ENCODE data around the gene TMEM219. TPM values are rescaled to one million over a fixed set of nuclear protein-coding genes. Genes with fewer than 3 reads are reported as not detected.
"Not testable (repeated sequence)": the region's sequence is repeated elsewhere in the genome, so short reads cannot be mapped to it uniquely, and the experiment has no call there.

Gene TMEM219
- total RNA-seq, 2 experiments from 2014 or later = 57.8 to 61.0 TPM

DNA sequence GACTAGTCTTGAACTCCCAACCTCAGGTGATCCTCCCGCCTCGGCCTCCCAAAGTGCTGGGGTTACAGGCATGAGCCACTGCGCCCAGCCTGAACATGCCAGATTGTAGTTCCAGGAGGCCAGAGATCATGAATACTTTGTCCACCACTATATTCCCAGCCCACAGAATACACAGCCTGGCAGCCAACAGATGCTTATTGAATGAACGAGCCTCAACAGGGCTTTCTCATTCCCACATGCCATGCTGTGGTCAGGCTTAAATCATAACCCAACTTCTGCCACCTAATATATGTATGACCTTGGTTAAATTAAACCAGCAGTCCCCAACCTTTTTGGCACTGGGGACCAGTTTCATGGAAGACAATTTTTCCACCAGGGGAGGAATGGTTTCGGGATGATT is 3.1 kb upstream of the TMEM219 start:
- Mint-ChIP-seq H3K4me3 (no peak overlapping the region), H3K9me3 (ENCODE audit: insufficient read depth) (no peaks in the 10 kb centered on the region), H3K4me1 (ENCODE audit: low read depth) (peaks cover 20% of the 10 kb centered on the region), H3K27me3 (ENCODE audit: low read depth) (peaks cover 3% of the 10 kb centered on the region), H3K27ac (no peak overlapping the region), H3K36me3 (ENCODE audit: low read depth) (peaks cover 4% of the 10 kb centered on the region)
- POLR2A ChIA-PET = interaction anchor here (0.6 kb wide), 1 partner anchor 15 kb away, joined by 3 read pairs; the partner anchor contains the start of gene TAOK2
- DNase-seq (no peak), ATAC-seq (no peak)
- CTCF ChIA-PET = no interaction called here

DNA sequence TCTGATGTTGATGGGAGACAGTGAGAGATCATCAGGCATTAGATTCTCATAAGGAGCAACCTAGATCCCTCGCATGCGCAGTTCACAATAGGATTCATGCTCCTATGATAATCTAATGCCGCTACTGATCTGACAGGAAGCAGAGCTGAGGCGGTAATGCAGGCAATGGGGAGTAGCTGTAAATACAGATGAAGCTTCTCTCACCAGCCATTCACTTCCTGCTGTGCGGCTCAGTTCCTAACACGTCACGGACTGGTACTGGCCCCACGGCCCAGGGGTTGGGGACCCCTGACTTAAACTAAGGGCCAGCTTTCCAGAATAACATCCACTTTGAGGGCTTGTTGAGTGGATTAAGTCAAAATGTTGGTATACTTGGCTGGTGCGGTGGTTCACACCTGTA is 2.6 kb upstream of the TMEM219 start:
- ChIA-PET CTCF (no interaction called here), POLR2A (interaction anchor here (0.6 kb wide), 1 partner anchor 14 kb away, joined by 3 read pairs; the partner anchor contains the start of gene TAOK2)
- DNase-seq (no peak), ATAC-seq (no peak)
- Mint-ChIP-seq H3K4me1 (ENCODE audit: low read depth) (peaks cover 20% of the 10 kb centered on the region), H3K27ac (no peak overlapping the region), H3K9me3 (ENCODE audit: insufficient read depth) (no peaks in the 10 kb centered on the region), H3K27me3 (ENCODE audit: low read depth) (peaks cover 3% of the 10 kb centered on the region), H3K36me3 (ENCODE audit: low read depth) (peaks cover 4% of the 10 kb centered on the region), H3K4me3 (no peak overlapping the region)

DNA sequence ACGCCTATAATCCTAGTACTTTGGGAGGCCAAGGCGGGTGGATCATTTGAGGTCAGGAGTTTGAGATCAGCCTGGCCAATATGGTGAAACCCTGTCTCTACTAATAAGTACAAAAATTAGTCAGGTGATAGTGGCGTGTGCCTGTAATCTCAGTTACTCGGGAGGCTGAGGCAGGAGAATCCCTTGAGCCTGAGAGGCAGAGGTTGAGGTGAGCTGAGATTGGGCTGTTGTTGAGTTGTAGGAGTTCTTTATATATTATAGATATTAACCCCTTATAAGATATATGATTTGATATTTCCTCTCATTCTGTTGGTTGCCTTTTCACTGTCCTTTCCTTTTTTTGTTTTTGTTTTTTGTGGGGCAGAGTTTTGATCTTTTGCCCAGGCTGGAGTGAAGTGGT is 2.1 kb upstream of the TMEM219 start:
- H3K4me3 Mint-ChIP-seq, POLR2A ChIA-PET: not testable (repeated sequence)

DNA sequence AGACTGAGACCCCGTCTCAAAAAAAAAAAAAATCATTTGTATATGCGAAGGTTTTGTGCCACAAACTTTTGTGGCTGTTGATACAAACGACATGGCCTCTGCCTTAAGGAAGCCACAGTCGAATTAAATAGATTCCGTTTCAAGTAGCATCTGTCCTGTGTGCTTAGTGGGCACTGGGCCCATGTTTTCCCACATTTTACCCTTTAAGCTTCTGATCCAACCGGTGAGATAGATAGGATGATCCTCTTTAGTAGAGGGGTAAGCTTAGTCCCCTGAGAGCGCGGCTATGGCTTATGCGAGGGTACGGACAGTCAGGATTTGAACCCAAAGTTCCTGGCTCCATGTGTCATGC is 776 bp upstream of the TMEM219 start:
- Mint-ChIP-seq H3K4me1 (ENCODE audit: low read depth) (peaks cover 20% of the 10 kb centered on the region), H3K27me3 (ENCODE audit: low read depth) (no peaks in the 10 kb centered on the region), H3K4me3 (peak overlapping the region; percentile 82), H3K36me3 (ENCODE audit: low read depth) (peaks cover 8% of the 10 kb centered on the region), H3K9me3 (ENCODE audit: insufficient read depth) (no peaks in the 10 kb centered on the region), H3K27ac (peak overlapping the region; percentile 83)
- ATAC-seq = no peak
- CTCF ChIA-PET = interaction anchor here (1.0 to 3.7 kb wide), 11 partner anchors 9 to 113 kb away, joined by 3 to 41 read pairs (median 4); partner anchors contain the start of genes KCTD13 and TAOK2
- no peak for DNase-seq
- POLR2A ChIA-PET = interaction anchor here (1.0 to 3.2 kb wide), 10 partner anchors 11 to 261 kb away, joined by 3 to 42 read pairs (median 4); partner anchors contain the start of genes HIRIP3, INO80E, KCTD13 and TAOK2

More for the DNA sequence above, 2.1 kb upstream of the TMEM219 start:
- H3K27me3 Mint-ChIP-seq (ENCODE audit: low read depth); H3K9me3 Mint-ChIP-seq (ENCODE audit: insufficient read depth); H3K27ac Mint-ChIP-seq; CTCF ChIA-PET; H3K36me3 Mint-ChIP-seq (ENCODE audit: low read depth); ATAC-seq; DNase-seq: not testable (repeated sequence)
- H3K4me1 Mint-ChIP-seq (ENCODE audit: low read depth) = peaks cover 20% of the 10 kb centered on the region

DNA sequence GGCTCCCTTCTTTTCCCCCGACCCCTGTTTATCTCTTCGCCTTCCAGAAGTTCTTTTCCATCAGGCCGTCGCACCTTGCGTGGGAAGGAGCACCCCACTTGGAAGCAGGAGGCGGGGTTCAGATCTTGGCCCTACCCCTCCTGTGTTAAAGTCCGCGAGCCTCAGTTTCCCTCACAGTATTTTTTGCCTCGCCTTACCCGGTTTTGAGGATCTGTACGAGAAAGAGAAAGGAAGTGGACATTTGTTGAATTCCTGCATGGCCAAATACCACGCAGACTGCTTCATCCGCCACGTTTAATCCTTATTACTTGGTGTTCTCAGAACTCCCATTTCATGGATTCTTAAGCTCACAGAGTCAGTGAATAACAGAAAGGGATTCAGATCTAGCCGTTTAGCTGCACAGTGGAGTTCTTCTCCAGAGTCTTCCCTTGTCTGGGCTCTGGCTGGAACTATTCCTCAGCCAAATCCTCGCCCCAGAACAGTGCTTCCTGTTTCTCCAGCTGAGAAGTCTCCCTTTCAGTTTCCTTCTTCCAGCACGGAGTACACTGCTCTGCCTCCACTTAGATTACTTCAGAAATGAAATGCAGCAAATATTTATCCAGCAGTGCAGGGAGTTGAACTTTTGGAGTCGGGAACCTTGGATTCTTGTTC is 590 bp downstream of the TMEM219 start:
- peak overlapping the region; percentile 84 for H3K27ac Mint-ChIP-seq
- ChIA-PET CTCF (interaction anchor here (0.8 to 3.7 kb wide), 11 partner anchors 12 to 114 kb away, joined by 3 to 41 read pairs (median 4); partner anchors contain the start of genes KCTD13 and TAOK2), POLR2A (interaction anchor here (0.6 to 3.2 kb wide), 8 partner anchors 11 to 231 kb away, joined by 3 to 42 read pairs (median 4); partner anchors contain the start of genes HIRIP3, INO80E, KCTD13 and KIF22)
- DNase-seq (no peak), ATAC-seq (no peak)
- no peaks in the 10 kb centered on the region for H3K27me3 Mint-ChIP-seq (ENCODE audit: low read depth)
- H3K4me3 Mint-ChIP-seq = peak overlapping the region; percentile 82
- peaks cover 9% of the 10 kb centered on the region for H3K36me3 Mint-ChIP-seq (ENCODE audit: low read depth)
- H3K4me1 Mint-ChIP-seq (ENCODE audit: low read depth) = peaks cover 20% of the 10 kb centered on the region
- H3K9me3 Mint-ChIP-seq (ENCODE audit: insufficient read depth) = no peaks in the 10 kb centered on the region

DNA sequence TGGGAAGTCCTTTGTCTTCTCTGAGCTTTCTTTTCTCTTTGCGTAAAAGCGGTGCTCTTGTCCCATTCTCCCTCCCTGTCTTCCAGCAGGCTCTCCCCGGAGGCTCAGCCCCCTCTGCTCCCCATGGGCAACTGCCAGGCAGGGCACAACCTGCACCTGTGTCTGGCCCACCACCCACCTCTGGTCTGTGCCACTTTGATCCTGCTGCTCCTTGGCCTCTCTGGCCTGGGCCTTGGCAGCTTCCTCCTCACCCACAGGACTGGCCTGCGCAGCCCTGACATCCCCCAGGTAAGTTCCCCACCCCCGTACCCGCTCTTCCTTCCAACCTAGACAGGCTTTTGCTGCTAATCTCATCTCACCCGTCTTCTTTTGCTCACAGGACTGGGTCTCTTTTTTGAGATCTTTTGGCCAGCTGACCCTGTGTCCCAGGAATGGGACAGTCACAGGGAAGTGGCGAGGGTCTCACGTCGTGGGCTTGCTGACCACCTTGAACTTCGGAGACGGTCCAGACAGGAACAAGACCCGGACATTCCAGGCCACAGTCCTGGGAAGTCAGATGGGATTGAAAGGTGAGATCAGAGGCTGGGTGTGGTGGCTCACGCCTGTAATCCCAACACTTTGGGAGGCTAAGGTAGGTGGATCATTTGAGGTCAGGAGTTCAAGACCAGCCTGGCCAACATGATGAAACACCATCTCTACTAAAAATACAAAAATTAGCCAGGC is 1.3 kb downstream of the TMEM219 start:
- H3K27ac Mint-ChIP-seq = peak overlapping the region; percentile 84
- CTCF ChIA-PET = interaction anchor here (0.8 to 3.7 kb wide), 3 partner anchors 11 to 115 kb away, joined by 3 to 41 read pairs (median 16); partner anchors contain the start of genes KCTD13 and TAOK2

DNA sequence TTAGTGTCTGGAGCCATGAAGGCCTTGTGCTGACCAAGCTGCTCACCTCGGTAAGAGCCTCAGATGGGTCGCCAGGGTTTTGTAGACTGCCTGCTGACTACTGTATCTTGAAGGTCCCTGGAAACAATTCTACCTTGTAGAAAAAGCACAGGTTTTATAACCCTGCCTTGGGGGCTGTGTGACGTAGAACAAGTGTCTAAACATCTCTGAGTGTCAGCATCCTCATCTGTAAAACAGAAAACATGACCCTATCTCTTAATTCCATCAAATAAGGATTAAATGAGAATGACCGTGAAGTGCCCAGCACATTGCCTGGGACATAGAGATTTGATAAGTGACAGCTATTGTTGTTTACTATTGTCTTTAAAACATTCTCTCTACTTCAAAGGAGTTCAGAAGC is 6.3 kb downstream of the TMEM219 start:
- Mint-ChIP-seq H3K36me3 (ENCODE audit: low read depth) (peaks cover 35% of the 10 kb centered on the region), H3K9me3 (ENCODE audit: insufficient read depth) (peaks cover 5% of the 10 kb centered on the region), H3K27me3 (ENCODE audit: low read depth) (no peaks in the 10 kb centered on the region), H3K4me1 (ENCODE audit: low read depth) (peaks cover 12% of the 10 kb centered on the region), H3K4me3 (no peak overlapping the region), H3K27ac (no peak overlapping the region)
- ChIA-PET POLR2A (interaction anchor here (1.0 kb wide), 1 partner anchor 141 kb away, joined by 4 read pairs; no protein-coding TSS in a partner anchor), CTCF (no interaction called here)
- no peak for DNase-seq
- ATAC-seq = no peak

More for the DNA sequence above, 1.3 kb downstream of the TMEM219 start:
- POLR2A ChIA-PET = interaction anchor here (1.2 to 3.2 kb wide), 2 partner anchors 10 to 173 kb away, joined by 3 to 42 read pairs; partner anchors contain the start of genes KIF22 and TAOK2
- Mint-ChIP-seq H3K4me1 (ENCODE audit: low read depth) (peaks cover 20% of the 10 kb centered on the region), H3K4me3 (peak overlapping the region; percentile 82), H3K9me3 (ENCODE audit: insufficient read depth) (no peaks in the 10 kb centered on the region), H3K36me3 (ENCODE audit: low read depth) (peaks cover 10% of the 10 kb centered on the region), H3K27me3 (ENCODE audit: low read depth) (no peaks in the 10 kb centered on the region)
- ATAC-seq (no peak), DNase-seq (no peak)

DNA sequence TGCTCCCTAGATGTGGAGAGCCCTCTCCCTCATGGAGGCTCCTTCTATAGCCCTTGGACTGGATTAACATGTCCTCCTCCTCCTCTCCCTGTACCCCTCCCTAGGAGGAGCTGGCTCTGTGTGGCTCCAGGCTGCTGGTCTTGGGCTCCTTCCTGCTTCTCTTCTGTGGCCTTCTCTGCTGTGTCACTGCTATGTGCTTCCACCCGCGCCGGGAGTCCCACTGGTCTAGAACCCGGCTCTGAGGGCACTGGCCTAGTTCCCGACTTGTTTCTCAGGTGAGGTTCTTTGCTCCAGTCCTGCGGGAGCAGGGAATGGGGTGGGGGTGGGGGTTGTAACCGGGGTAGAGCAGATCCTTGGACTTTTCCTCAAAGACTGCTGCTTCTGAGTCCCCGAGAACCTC is 9.4 kb downstream of the TMEM219 start:
- H3K27ac Mint-ChIP-seq = no peak overlapping the region
- H3K36me3 Mint-ChIP-seq (ENCODE audit: low read depth) = peaks cover 31% of the 10 kb centered on the region
- no peak for ATAC-seq
- ChIA-PET POLR2A (interaction anchor here (4.9 to 5.4 kb wide), 2 partner anchors 9 to 24 kb away, joined by 42 to 48 read pairs; partner anchors contain the start of genes HIRIP3, INO80E and TMEM219), CTCF (interaction anchor here (5.9 kb wide), 1 partner anchor 9 kb away, joined by 41 read pairs; the partner anchor contains the start of gene TMEM219)
- DNase-seq = no peak
- H3K27me3 Mint-ChIP-seq (ENCODE audit: low read depth) = no peaks in the 10 kb centered on the region
- H3K4me1 Mint-ChIP-seq (ENCODE audit: low read depth) = peaks cover 30% of the 10 kb centered on the region
- no peak overlapping the region for H3K4me3 Mint-ChIP-seq
- H3K9me3 Mint-ChIP-seq (ENCODE audit: insufficient read depth) = peaks cover 8% of the 10 kb centered on the region

DNA sequence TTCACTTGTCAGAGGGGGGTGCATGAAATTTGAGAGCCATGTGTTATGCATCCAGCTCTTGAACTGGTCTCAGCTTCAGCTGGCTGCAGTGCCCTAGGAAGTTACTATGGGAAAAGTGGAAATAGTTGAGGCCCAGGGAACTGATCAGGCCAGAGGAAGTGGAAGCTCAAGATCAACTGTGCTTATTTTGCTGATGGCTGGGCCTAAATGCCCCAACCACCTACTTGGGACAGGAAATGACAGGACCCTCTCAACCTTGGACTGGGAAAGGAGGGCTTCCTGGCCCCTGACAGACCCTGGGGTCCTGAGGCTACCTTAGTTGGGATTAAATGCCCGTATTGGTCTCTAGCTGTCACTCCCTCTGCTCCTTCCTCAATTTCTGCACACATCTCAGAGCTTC is 10.6 kb downstream of the TMEM219 start:
- Mint-ChIP-seq H3K27ac (peak overlapping the region; percentile 92), H3K9me3 (ENCODE audit: insufficient read depth) (peaks cover 8% of the 10 kb centered on the region), H3K36me3 (ENCODE audit: low read depth) (peaks cover 31% of the 10 kb centered on the region), H3K4me3 (no peak overlapping the region), H3K27me3 (ENCODE audit: low read depth) (no peaks in the 10 kb centered on the region), H3K4me1 (ENCODE audit: low read depth) (peaks cover 42% of the 10 kb centered on the region)
- DNase-seq (no peak), ATAC-seq (no peak)
- ChIA-PET CTCF (interaction anchor here (0.6 to 5.9 kb wide), 11 partner anchors 11 to 272 kb away, joined by 3 to 41 read pairs (median 5); partner anchors contain the start of genes CDIPT, HIRIP3, INO80E and TMEM219), POLR2A (interaction anchor here (1.1 to 5.4 kb wide), 5 partner anchors 11 to 108 kb away, joined by 3 to 48 read pairs (median 11); partner anchors contain the start of genes ALDOA, HIRIP3, INO80E and KCTD13)

DNA sequence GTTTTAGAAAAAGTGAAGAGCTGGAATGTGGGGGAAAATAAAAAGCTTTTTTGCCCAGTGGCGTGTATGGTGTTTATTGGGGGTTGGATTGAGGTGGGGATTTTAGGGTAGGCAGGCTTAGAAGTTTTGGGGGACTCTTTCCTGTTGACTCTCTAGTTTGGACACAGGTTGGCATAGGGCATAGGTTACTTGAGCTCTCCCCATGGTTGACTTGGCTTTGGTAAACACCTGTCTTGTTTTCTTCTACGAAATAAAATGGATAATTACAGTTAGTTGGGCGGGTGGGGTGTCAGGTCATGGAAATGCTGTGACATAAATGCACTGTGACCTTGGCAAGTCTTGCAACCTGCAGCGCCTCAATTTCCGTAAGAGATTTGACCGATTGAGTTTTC is 11.1 kb downstream of the TMEM219 start:
- Mint-ChIP-seq H3K36me3 (ENCODE audit: low read depth) (peaks cover 31% of the 10 kb centered on the region), H3K4me3 (peak overlapping the region; percentile 85), H3K9me3 (ENCODE audit: insufficient read depth) (peaks cover 8% of the 10 kb centered on the region), H3K27ac (peak overlapping the region; percentile 92), H3K4me1 (ENCODE audit: low read depth) (peaks cover 42% of the 10 kb centered on the region), H3K27me3 (ENCODE audit: low read depth) (no peaks in the 10 kb centered on the region)
- DNase-seq (no peak), ATAC-seq (no peak)
- ChIA-PET POLR2A (interaction anchor here (1.0 to 5.4 kb wide), 7 partner anchors 11 to 109 kb away, joined by 3 to 48 read pairs (median 5); partner anchors contain the start of genes ALDOA, HIRIP3, INO80E and KCTD13), CTCF (interaction anchor here (0.8 to 5.9 kb wide), 14 partner anchors 9 to 273 kb away, joined by 3 to 41 read pairs (median 4); partner anchors contain the start of genes CDIPT, HIRIP3, INO80E and TBX6)

Data from activated CD8-positive, alpha-beta T cell treated with anti-CD3 and anti-CD28 coated beads, Interleukin-2, amount 10 ng/mL, durations not matched to agents 7 days and 5 days (primary cell).